ENCODE results near the gene TBC1D14. TPM values are rescaled to one million over a fixed set of nuclear protein-coding genes. Genes with fewer than 3 reads are reported as not detected.

TBC1D14 gene
- total and polyA plus RNA-seq, 4 donors = 15.1 to 60.1 (median 46.4) TPM

GRCh38 chr4:6896035-6896434 lies 13.6 kb upstream of the TBC1D14 start:
- peaks cover 0 to 2% (median 0%) of the 10 kb centered on the region in 4 donors for H3K9me3 ChIP-seq (ENCODE audit: control insufficient read depth in 4 of 4, insufficient read depth in 3 of 4, low read length in 3 of 4)
- no peak overlapping the region for H3K9ac ChIP-seq (ENCODE audit: insufficient read depth in 1 of 2, low read length in 2 of 2)
- H3K36me3 ChIP-seq (ENCODE audit: control insufficient read depth in 4 of 4, insufficient read depth in 4 of 4, low read length in 4 of 4) = no peaks in the 10 kb centered on the region
- ATAC-seq (ENCODE audit: insufficient read depth, low FRiP score) = no peak
- no peaks in the 10 kb centered on the region for H3K27me3 ChIP-seq (ENCODE audit: control insufficient read depth in 3 of 3, insufficient read depth in 3 of 3, low read length in 2 of 3)
- H3K4me1 ChIP-seq (ENCODE audit: control insufficient read depth in 5 of 5, insufficient read depth in 5 of 5, low read length in 5 of 5) = peaks cover 0 to 14% (median 4%) of the 10 kb centered on the region in 5 donors
- H3K27ac ChIP-seq (ENCODE audit: low read depth in 1 of 2, low read length in 1 of 2) = no peak overlapping the region
- 75 to 82% methylated on average over 5 of the region's 5 CpGs for WGBS, 2 donors
- no peak for TF ChIP-seq CTCF (IDR thresholded peaks at IDR 0.05; ENCODE audit: control extremely low read depth, extremely low read depth)
- no peak for DNase-seq
- H3K4me3 ChIP-seq = no peak overlapping the region

GRCh38 chr4:6898763-6899162 lies 10.9 kb upstream of the TBC1D14 start:
- Histone ChIP-seq H3K27me3 (ENCODE audit: control insufficient read depth in 3 of 3, insufficient read depth in 3 of 3, low read length in 2 of 3) (no peaks in the 10 kb centered on the region), H3K27ac (ENCODE audit: low read depth in 1 of 2, low read length in 1 of 2) (no peak overlapping the region), H3K36me3 (ENCODE audit: control insufficient read depth in 4 of 4, insufficient read depth in 4 of 4, low read length in 4 of 4) (no peaks in the 10 kb centered on the region), H3K4me3 (no peak overlapping the region), H3K9me3 (ENCODE audit: control insufficient read depth in 4 of 4, insufficient read depth in 3 of 4, low read length in 3 of 4) (peaks cover 0 to 2% (median 0%) of the 10 kb centered on the region in 4 donors), H3K9ac (ENCODE audit: insufficient read depth in 1 of 2, low read length in 2 of 2) (no peak overlapping the region), H3K4me1 (ENCODE audit: control insufficient read depth in 5 of 5, insufficient read depth in 5 of 5, low read length in 5 of 5) (no peaks in the 10 kb centered on the region)
- WGBS, 2 donors = 76 to 78% methylated on average over 3 of the region's 3 CpGs
- ATAC-seq (ENCODE audit: insufficient read depth, low FRiP score) (no peak), DNase-seq (no peak)
- no peak for TF ChIP-seq CTCF (IDR thresholded peaks at IDR 0.05; ENCODE audit: control extremely low read depth, extremely low read depth)

GRCh38 chr4:6900181-6900812 lies 9.3 kb upstream of the TBC1D14 start:
- Histone ChIP-seq H3K4me1 (ENCODE audit: control insufficient read depth in 5 of 5, insufficient read depth in 5 of 5, low read length in 5 of 5) (no peaks in the 10 kb centered on the region), H3K27ac (ENCODE audit: low read depth in 1 of 2, low read length in 1 of 2) (no peak overlapping the region), H3K27me3 (ENCODE audit: control insufficient read depth in 3 of 3, insufficient read depth in 3 of 3, low read length in 2 of 3) (no peaks in the 10 kb centered on the region), H3K9ac (ENCODE audit: insufficient read depth in 1 of 2, low read length in 2 of 2) (no peak overlapping the region), H3K9me3 (ENCODE audit: control insufficient read depth in 4 of 4, insufficient read depth in 3 of 4, low read length in 3 of 4) (peaks cover 0 to 2% (median 0%) of the 10 kb centered on the region in 4 donors), H3K36me3 (ENCODE audit: control insufficient read depth in 4 of 4, insufficient read depth in 4 of 4, low read length in 4 of 4) (no peaks in the 10 kb centered on the region), H3K4me3 (no peak overlapping the region)
- DNase-seq = no peak
- WGBS, 2 donors = 94 to 97% methylated on average over 10 of the region's 10 CpGs
- no peak for ATAC-seq (ENCODE audit: insufficient read depth, low FRiP score)
- no peak for TF ChIP-seq CTCF (IDR thresholded peaks at IDR 0.05; ENCODE audit: control extremely low read depth, extremely low read depth)

- no peak for ATAC-seq (ENCODE audit: insufficient read depth, low FRiP score)
- peaks cover 0 to 2% (median 0%) of the 10 kb centered on the region in 4 donors for H3K9me3 ChIP-seq (ENCODE audit: control insufficient read depth in 4 of 4, insufficient read depth in 3 of 4, low read length in 3 of 4)
- H3K36me3 ChIP-seq (ENCODE audit: control insufficient read depth in 4 of 4, insufficient read depth in 4 of 4, low read length in 4 of 4) = no peaks in the 10 kb centered on the region
- H3K27ac ChIP-seq (ENCODE audit: low read depth in 1 of 2, low read length in 1 of 2) = no peak overlapping the region
- H3K27me3 ChIP-seq (ENCODE audit: control insufficient read depth in 3 of 3, insufficient read depth in 3 of 3, low read length in 2 of 3) = no peaks in the 10 kb centered on the region
- no peak overlapping the region for H3K9ac ChIP-seq (ENCODE audit: insufficient read depth in 1 of 2, low read length in 2 of 2)
- WGBS, 2 donors = 92 to 96% methylated on average over 12 of the region's 12 CpGs
- DNase-seq = no peak
- TF ChIP-seq CTCF (IDR thresholded peaks at IDR 0.05; ENCODE audit: control extremely low read depth, extremely low read depth) = no peak
- no peaks in the 10 kb centered on the region for H3K4me1 ChIP-seq (ENCODE audit: control insufficient read depth in 5 of 5, insufficient read depth in 5 of 5, low read length in 5 of 5)
- no peak overlapping the region for H3K4me3 ChIP-seq
Measured at GRCh38 chr4:6900956-6901355, 8.7 kb upstream of the TBC1D14 start.

All from lung (tissue), 12 donors.